Gastroesophageal sphincter (tissue), 3 donors: ENCODE data around the gene ANKDD1B.

ENCODE experiments used
- CTCF ChIP-seq, 4 experiments: fragments of 200-600 bp in 2 of 4; fragments of 450-650 bp in 2 of 4; sonication (generic) in 1 of 4; IDR thresholded peaks; one replicate each; pipeline ENCODE4 v1.5.1; 2017 to 2019; ENCODE audit warnings: antibody characterized with exemption in 4 of 4, mild to moderate bottlenecking in 2 of 4, moderate library complexity in 2 of 4
- POLR2A ChIP-seq, 2 donors: fragments of 450-650 bp; IDR thresholded peaks; one replicate each; pipeline ENCODE4 v1.6.1; 2017; ENCODE audit warnings: antibody characterized with exemption in 2 of 2, mild to moderate bottlenecking in 2 of 2, moderate library complexity in 1 of 2

GRCh38 chr5:75710637-75711036 is 99.4 kb downstream of the ANKDD1B start:
- TF ChIP-seq CTCF (IDR thresholded peaks at IDR 0.05) (no peak), POLR2A (IDR thresholded peaks at IDR 0.05) (no peak)
